K562 (cell line): ENCODE results near the gene MECP2. TPM values are rescaled to one million over a fixed set of nuclear protein-coding genes. Genes with fewer than 3 reads are reported as not detected.
A peak's percentile ranks its signal among the peaks of the same experiment; 100 is the strongest.

Experiments
- ATAC-seq: fragments of 200-7000 bp; cut with Tn5 transposase; 3 replicates; pipeline ENCODE4 v1.9.1; 2020; ENCODE audit warnings: moderate library complexity
- BruUV-seq: library from RNA; stranded (reverse); fragments of 400-500 nt; replicated peaks from 2 replicates; lab custom pipeline; 2021; lab: Mats Ljungman, UMichigan
- CTCF ChIA-PET: fragments of 300-600 bp; formaldehyde crosslinking; extraction: SDS; loops from one replicate; lab custom pipeline; 2021; ENCODE audit warnings: low intra/inter-chr PET ratio; lab: Yijun Ruan, JAX
- POLR2A ChIA-PET: fragments of 300-600, 350-650 bp; sonication (Branson Sonifier 250); formaldehyde crosslinking; extraction: SDS; loops from one replicate; lab custom pipeline; 2021; ENCODE audit warnings: antibody characterized with exemption, inconsistent platforms; lab: Yijun Ruan, JAX
- DNase-seq, 4 experiments: peaks; one replicate each; pipeline versions ENCODE4 v3.0.0 to v3.0.0-alpha.2; 2011 to 2018; ENCODE audit warnings: low spot score in 3 of 4, mixed read lengths in 3 of 4; ENCODE audit errors: extremely low read depth in 1 of 4
- FAIRE-seq: peaks from 2 replicates; lab custom pipeline; 2011; peaks lifted over from hg19 to GRCh38; lab: Jason Lieb, UNC
- H2AFZ ChIP-seq: 2 replicates; pipeline ENCODE4 v1.6.0; 2011; ENCODE audit warnings: low read depth, low read length, control low read depth, inconsistent platforms
- H3K27ac ChIP-seq: fragments of 200-600 bp; 3 replicates; pipeline ENCODE4 v1.8.0; 2011; ENCODE audit warnings: low read depth, mild to moderate bottlenecking, control low read depth, inconsistent platforms, low read length, moderate library complexity, mixed read lengths; ENCODE audit errors: extremely low read depth
- H3K27me3 ChIP-seq, 2 experiments: fragments of 300-600 bp in 1 of 2; 2 replicates in 1 of 2; 3 replicates in 1 of 2; pipeline versions ENCODE4 v1.6.0 to v1.8.0; 2011; ENCODE audit warnings: inconsistent platforms in 2 of 2, low read length in 2 of 2, mild to moderate bottlenecking in 1 of 2, mixed read lengths in 1 of 2, moderate library complexity in 1 of 2; ENCODE audit not compliant: control insufficient read depth in 2 of 2, insufficient read depth in 2 of 2
- H3K36me3 ChIP-seq: fragments of 300-600 bp; 3 replicates; pipeline ENCODE4 v1.8.0; 2011; ENCODE audit warnings: mild to moderate bottlenecking, low read length, inconsistent platforms; ENCODE audit not compliant: control insufficient read depth, insufficient read depth
- H3K4me1 ChIP-seq, 2 experiments: fragments of 200-600 bp in 1 of 2; replicated peaks in 1 of 2; 2 replicates in 1 of 2; 3 replicates in 1 of 2; pipeline versions ENCODE4 v1.5.1 to v1.8.0; 2011; ENCODE audit warnings: inconsistent platforms in 2 of 2, low read length in 2 of 2, mild to moderate bottlenecking in 1 of 2, mixed read lengths in 1 of 2, moderate library complexity in 1 of 2; ENCODE audit not compliant: control insufficient read depth in 2 of 2, insufficient read depth in 2 of 2
- H3K4me2 ChIP-seq: 2 replicates; pipeline ENCODE4 v1.6.1; 2011; ENCODE audit warnings: low read length, control low read depth, inconsistent platforms, mixed read lengths; ENCODE audit not compliant: insufficient read depth
- H3K4me3 ChIP-seq: fragments of 200-600 bp; sonication (generic), shearing (Covaris generic); 2 replicates; pipeline ENCODE4 v1.5.1; 2016; ENCODE audit warnings: control low read depth, inconsistent platforms
- H3K79me2 ChIP-seq: fragments of 200-600 bp; 3 replicates; pipeline ENCODE4 v1.8.0; 2011; ENCODE audit warnings: low read length, inconsistent platforms; ENCODE audit not compliant: control insufficient read depth, insufficient read depth
- H3K9ac ChIP-seq, 2 experiments: 2 replicates each; pipeline versions ENCODE4 v1.6.0 to v1.6.1; 2011; ENCODE audit warnings: low read depth in 2 of 2, low read length in 2 of 2, control low read depth in 1 of 2, inconsistent platforms in 1 of 2, mild to moderate bottlenecking in 1 of 2, mixed read lengths in 1 of 2; ENCODE audit not compliant: insufficient read depth in 1 of 2
- H3K9me1 ChIP-seq: one replicate; pipeline ENCODE4 v1.6.0; 2011; ENCODE audit warnings: inconsistent platforms, mild to moderate bottlenecking, low read length, moderate library complexity; ENCODE audit not compliant: control insufficient read depth, insufficient read depth
- H3K9me3 ChIP-seq: replicated peaks from 2 replicates; pipeline ENCODE4 v1.5.1; 2011; ENCODE audit warnings: low read depth, low read length, inconsistent platforms; ENCODE audit not compliant: control insufficient read depth, insufficient read depth
- H4K20me1 ChIP-seq: replicated peaks from 2 replicates; pipeline ENCODE4 v1.6.1; 2011; ENCODE audit warnings: low read length, inconsistent platforms, mixed read lengths; ENCODE audit not compliant: control insufficient read depth, insufficient read depth
- BRF1 ChIP-seq: IDR thresholded peaks from 3 replicates; pipeline ENCODE4 v1.6.1; 2011; ENCODE audit warnings: borderline replicate concordance, mild to moderate bottlenecking; ENCODE audit not compliant: insufficient read length; ENCODE audit errors: extremely low read depth
- ESRRB ChIP-seq: fragments of 250-450 bp; sonication (Bioruptor Pico); IDR thresholded peaks from 2 replicates; pipeline ENCODE4 v1.5.0; 2020; ENCODE audit warnings: mild to moderate bottlenecking, moderate library complexity, borderline replicate concordance
- KDM4B ChIP-seq, 2 experiments: fragments of 450-650 bp in 1 of 2; sonication (generic) in 1 of 2; IDR thresholded peaks; 2 replicates each; pipeline ENCODE4 v1.6.1; 2016 to 2017; ENCODE audit warnings: borderline replicate concordance in 2 of 2, antibody characterized with exemption in 1 of 2, low read depth in 1 of 2, mild to moderate bottlenecking in 1 of 2
- NFATC3 ChIP-seq: fragments of 450-650 bp; IDR thresholded peaks from 2 replicates; pipeline ENCODE4 v1.6.1; 2017; ENCODE audit warnings: mild to moderate bottlenecking
- RBM25 ChIP-seq: fragments of 200-400 bp; formaldehyde crosslinking; IDR thresholded peaks from 2 replicates; pipeline ENCODE4 v1.6.1; 2018; ENCODE audit warnings: low read length, low read depth, moderate library complexity; ENCODE audit not compliant: severe bottlenecking
- USF1 ChIP-seq: sonication (generic); formaldehyde crosslinking; IDR thresholded peaks from 2 replicates; pipeline ENCODE4 v1.9.0; 2022; ENCODE audit warnings: mild to moderate bottlenecking, missing genetic modification reagents
- ZBTB7A ChIP-seq: IDR thresholded peaks from 2 replicates; pipeline ENCODE4 v1.6.1; 2011; ENCODE audit warnings: low read depth, mild to moderate bottlenecking, low read length, moderate library complexity, borderline replicate concordance; ENCODE audit not compliant: control insufficient read depth
- ZNF146 ChIP-seq: IDR thresholded peaks from one replicate; pipeline ENCODE4 v1.6.1; 2018; ENCODE audit warnings: missing compliant biosample characterization; ENCODE audit not compliant: unreplicated experiment
- ZNF354B ChIP-seq: fragments of 250-450 bp; sonication (Bioruptor Pico); IDR thresholded peaks from 2 replicates; pipeline ENCODE4 v1.4.0; 2020
- ZNF431 ChIP-seq: sonication (generic); formaldehyde crosslinking; IDR thresholded peaks from 2 replicates; pipeline ENCODE4 v1.8.0; 2022; ENCODE audit warnings: mild to moderate bottlenecking, missing genetic modification reagents
- WGBS: fragments of 100-300 bp; shearing (Covaris generic); methylation state at CpG from one replicate; pipeline ENCODE4 v1.1.6; 2016; ENCODE audit warnings: low coverage, mixed read lengths; ENCODE audit not compliant: insufficient coverage; ENCODE audit errors: missing lambda C conversion rate; 5-methylcytosine and 5-hydroxymethylcytosine counted together
- in situ Hi-C: fragments of 300-500 bp; cut with MboI; formaldehyde crosslinking; loops from 4 replicates; pipeline ENCODE4 v1.15.0; 2018; ENCODE audit warnings: inconsistent platforms, mixed read lengths
- intact Hi-C: fragments of 100-400 bp; cut with micrococcal nuclease; formaldehyde crosslinking; loops from 2 replicates; pipeline ENCODE4 v1.14.2; 2022
- polyA plus RNA-seq, 8 experiments: library from polyadenylated mRNA; depleted of rRNA in 4 of 8; stranded (reverse) in 5 of 8; unstranded in 3 of 8; fragments of >200 nt; fragmentation: Nextera tagmentation in 2 of 8; fragmentation: Illumina TruSeq in 1 of 8; extraction: Ambion mirVana in 2 of 8; extraction: Trizol in 1 of 8; gene quantifications; 2 replicates each; pipeline versions ENCODE4 v1.2.1 to v1.2.3, GENCODE V29; 2011 to 2014; ENCODE audit warnings: inconsistent platforms in 1 of 8, missing spikeins in 1 of 8
- total RNA-seq, 7 experiments: library from RNA; depleted of rRNA in 6 of 7; stranded (reverse); fragments of >200 nt in 6 of 7; fragmentation: Illumina TruSeq in 2 of 7; extraction: Trizol in 2 of 7; gene quantifications; 2 replicates each; pipeline versions ENCODE4 v1.2.1 to v1.2.3, GENCODE V29; 2011 to 2021; ENCODE audit warnings: low replicate concordance in 1 of 7

MECP2 gene
- total and polyA plus RNA-seq, 9 of the 15 experiments (the other 6 are each of a cell fraction or from before 2014, with no cell fraction given): 2.1 to 50.9 (median 30.5) TPM

DNA sequence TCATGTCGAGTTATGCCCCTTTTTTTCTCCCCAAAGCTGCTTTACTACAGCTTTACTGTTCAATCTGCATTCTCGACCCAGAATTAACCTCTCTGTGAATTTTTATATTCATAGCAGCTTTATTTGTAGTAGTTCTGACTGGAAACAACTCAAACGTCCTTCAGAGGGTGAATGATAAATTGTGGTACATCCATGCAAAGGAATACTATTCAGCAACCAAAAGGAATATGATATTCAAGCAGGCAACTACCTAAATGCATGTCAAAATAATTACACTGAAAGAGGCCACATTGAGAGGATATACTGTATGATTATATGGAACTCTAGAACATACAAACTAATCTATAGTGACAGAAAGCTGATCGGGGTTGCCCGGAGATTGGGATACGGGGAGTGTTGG lies 20.0 kb upstream of the MECP2 start:
- Histone ChIP-seq H3K4me3 (no peak overlapping the region), H4K20me1 (no peaks in the 10 kb centered on the region), H3K9ac (no peak overlapping the region), H3K36me3 (no peaks in the 10 kb centered on the region), H3K27me3 (no peaks in the 10 kb centered on the region), H3K9me3 (no peaks in the 10 kb centered on the region), H3K27ac (no peak overlapping the region), H2AFZ (no peak overlapping the region), H3K79me2 (no peaks in the 10 kb centered on the region), H3K4me1 (peaks cover 6 to 11% of the 10 kb centered on the region in 2 experiments; a peak in 4 of 5 replicates), H3K4me2 (no peak overlapping the region), H3K9me1 (no peaks in the 10 kb centered on the region)
- ATAC-seq (no peak), DNase-seq (no peak), FAIRE-seq (no peak)
- 56% methylated on average over 6 of the region's 6 CpGs for WGBS
- in situ Hi-C loops (no loop called here), intact Hi-C loops (no loop called here)
- POLR2A ChIA-PET: interaction anchor here (1.2 kb wide), 1 partner anchor 9 kb away, joined by 3 read pairs; no protein-coding TSS in a partner anchor
- peak; percentile 78 for TF ChIP-seq ZNF146 (CRISPR knock-in tag)
- TF ChIP-seq ESRRB: no peak
- TF ChIP-seq NFATC3: no peak
- peak; percentile 62 for TF ChIP-seq RBM25
- CTCF ChIA-PET: no interaction called here
- BruUV-seq: no TSS peak

- no peak for TF ChIP-seq KDM4B (IDR thresholded peaks at IDR 0.05; ENCODE audit: borderline replicate concordance in 2 of 2, low read depth in 1 of 2)
- TF ChIP-seq ZNF354B (CRISPR knock-in tag): no peak
- no peak for TF ChIP-seq BRF1
- no peak for TF ChIP-seq ZNF431 (CRISPR knock-in tag)
- no peak for TF ChIP-seq ZBTB7A
- TF ChIP-seq USF1 (CRISPR knock-in tag): no peak
- TF ChIP-seq, all 486 proteins: peak for 0
- Histone ChIP-seq H2AFZ (peak overlapping the region; percentile 62; the same call in 1 of the 2 replicates), H3K4me2 (no peak overlapping the region), H3K9me1 (no peaks in the 10 kb centered on the region), H3K27ac (no peak overlapping the region), H3K4me3 (no peak overlapping the region), H3K9ac (peak overlapping the region in 1 of 2 experiments; percentile 64; a peak in 2 of 4 replicates), H3K4me1 (peaks cover 0 to 4% of the 10 kb centered on the region in 2 experiments; a peak in 4 of 5 replicates), H3K27me3 (no peaks in the 10 kb centered on the region), H3K36me3 (no peaks in the 10 kb centered on the region), H4K20me1 (no peaks in the 10 kb centered on the region), H3K79me2 (no peaks in the 10 kb centered on the region), H3K9me3 (no peaks in the 10 kb centered on the region)
- intact Hi-C loops: no loop called here
- ChIA-PET POLR2A (interaction anchor here (1.2 kb wide), 1 partner anchor 10 kb away, joined by 3 read pairs; no protein-coding TSS in a partner anchor), CTCF (no interaction called here)
- FAIRE-seq (no peak), DNase-seq (no peak), ATAC-seq (peak; percentile 29; the same call in 2 of the 3 replicates)
- in situ Hi-C loops: no loop called here
- BruUV-seq: no TSS peak
- WGBS: 61% methylated on average over 13 of the region's 19 CpGs
Measured at GRCh38 chrX:154116426-154117211, 19.1 kb upstream of the MECP2 start.
